Stimulated activated CD4-positive, alpha-beta T cell treated with anti-CD3 and anti-CD28 coated beads, TNF-alpha, amount 100 ng/mL, for 4 hours (primary cell): ENCODE data around the gene EVA1C.
"Not testable (repeated sequence)": the region's sequence is repeated elsewhere in the genome, so short reads cannot be mapped to it uniquely, and the experiment has no call there.

Experiments
- DNase-seq, 3 experiments: peaks; one replicate each; pipeline ENCODE4 v3.0.0-alpha.2; 2020; ENCODE audit warnings: low read depth in 3 of 3

EVA1C gene

GRCh38 chr21:32424674-32425073 lies 12.2 kb downstream of the EVA1C start:
- DNase-seq, result no peak

GRCh38 chr21:32425628-32426027 lies 13.1 kb downstream of the EVA1C start:
- no peak for DNase-seq

- DNase-seq, result no peak
These were observed 13.6 kb downstream of the EVA1C start for GRCh38 chr21:32426066-32426465.

GRCh38 chr21:32426592-32427051 lies 14.1 kb downstream of the EVA1C start:
- no peak for DNase-seq

GRCh38 chr21:32427958-32428623 lies 15.6 kb downstream of the EVA1C start:
- DNase-seq, result no peak

GRCh38 chr21:32432982-32433660 lies 20.6 kb downstream of the EVA1C start:
- not testable (repeated sequence) for DNase-seq

- DNase-seq, result no peak
These were observed 25.2 kb downstream of the EVA1C start for GRCh38 chr21:32437729-32438128.

- no peak for DNase-seq
These were observed 30.2 kb downstream of the EVA1C start for GRCh38 chr21:32442566-32443318.

GRCh38 chr21:32445101-32445500 lies 32.6 kb downstream of the EVA1C start:
- DNase-seq, result no peak

GRCh38 chr21:32446440-32446839 lies 33.9 kb downstream of the EVA1C start:
- not testable (repeated sequence) for DNase-seq

GRCh38 chr21:32447224-32447623 lies 34.7 kb downstream of the EVA1C start:
- no peak for DNase-seq

- DNase-seq, result no peak
These were observed 36.5 kb downstream of the EVA1C start for GRCh38 chr21:32448803-32449594.

- DNase-seq, result not testable (repeated sequence)
These were observed 38.6 kb downstream of the EVA1C start for GRCh38 chr21:32450881-32451701.

- DNase-seq, result not testable (repeated sequence)
These were observed 39.7 kb downstream of the EVA1C start for GRCh38 chr21:32452191-32452590.

- DNase-seq, result no peak
These were observed 40.1 kb downstream of the EVA1C start for GRCh38 chr21:32452641-32453040.

- DNase-seq, result no peak
These were observed 43.0 kb downstream of the EVA1C start for GRCh38 chr21:32455548-32455947.

- no peak for DNase-seq
These were observed 44.0 kb downstream of the EVA1C start for GRCh38 chr21:32456497-32456918.

- DNase-seq, result no peak
These were observed 44.9 kb downstream of the EVA1C start for GRCh38 chr21:32457360-32457840.

- DNase-seq, result no peak
These were observed 45.5 kb downstream of the EVA1C start for GRCh38 chr21:32457962-32458361.

GRCh38 chr21:32459972-32460371 lies 47.5 kb downstream of the EVA1C start:
- DNase-seq, result no peak

- no peak for DNase-seq
These were observed 49.0 kb downstream of the EVA1C start for GRCh38 chr21:32461503-32461902.
